Suppressor macrophage treated with lipopolysaccharide for 4 hours (primary cell): ENCODE data around the gene GATA2.

Experiments
- DNase-seq: peaks from one replicate; pipeline ENCODE4 v3.0.0-alpha.2; 2020

Gene GATA2

GRCh38 chr3:128501431-128501830 lies 8.4 kb upstream of the GATA2 start:
- DNase-seq: no peak

GRCh38 chr3:128500556-128500955 lies 7.6 kb upstream of the GATA2 start:
- DNase-seq: no peak

- no peak for DNase-seq
Measured at GRCh38 chr3:128499724-128500275, 6.8 kb upstream of the GATA2 start.

GRCh38 chr3:128498901-128499530 lies 6.0 kb upstream of the GATA2 start:
- DNase-seq: no peak

- no peak for DNase-seq
Measured at GRCh38 chr3:128498127-128498626, 5.2 kb upstream of the GATA2 start.

GRCh38 chr3:128497305-128498126 lies 4.5 kb upstream of the GATA2 start:
- peak; percentile 58 for DNase-seq

GRCh38 chr3:128496602-128497304 lies 3.8 kb upstream of the GATA2 start:
- no peak for DNase-seq

GRCh38 chr3:128496019-128496601 lies 3.1 kb upstream of the GATA2 start:
- DNase-seq: no peak

- DNase-seq: no peak
Measured at GRCh38 chr3:128495435-128495970, 2.5 kb upstream of the GATA2 start.

- DNase-seq: no peak
Measured at GRCh38 chr3:128494367-128494650, 1.3 kb upstream of the GATA2 start.

- no peak for DNase-seq
Measured at GRCh38 chr3:128493570-128494366, 767 bp upstream of the GATA2 start.

GRCh38 chr3:128491941-128492670 lies 895 bp downstream of the GATA2 start:
- DNase-seq: no peak

- DNase-seq: no peak
Measured at GRCh38 chr3:128491691-128491940, 1.4 kb downstream of the GATA2 start.

GRCh38 chr3:128490915-128491690 lies 1.9 kb downstream of the GATA2 start:
- DNase-seq: no peak

GRCh38 chr3:128490650-128490914 lies 2.4 kb downstream of the GATA2 start:
- no peak for DNase-seq

- no peak for DNase-seq
Measured at GRCh38 chr3:128489927-128490649, 2.9 kb downstream of the GATA2 start.

GRCh38 chr3:128489674-128489926 lies 3.4 kb downstream of the GATA2 start:
- no peak for DNase-seq

- no peak for DNase-seq
Measured at GRCh38 chr3:128488991-128489673, 3.9 kb downstream of the GATA2 start.

- DNase-seq: no peak
Measured at GRCh38 chr3:128488636-128488990, 4.4 kb downstream of the GATA2 start.
